ENCODE data around the gene CIRBP. TPM values are rescaled to one million over a fixed set of nuclear protein-coding genes. Genes with fewer than 3 reads are reported as not detected.

Gene CIRBP
- total and polyA plus RNA-seq, 9 of the 15 experiments (the other 6 are each of a cell fraction or from before 2014, with no cell fraction given): 20.5 to 327 (median 176) TPM

DNA sequence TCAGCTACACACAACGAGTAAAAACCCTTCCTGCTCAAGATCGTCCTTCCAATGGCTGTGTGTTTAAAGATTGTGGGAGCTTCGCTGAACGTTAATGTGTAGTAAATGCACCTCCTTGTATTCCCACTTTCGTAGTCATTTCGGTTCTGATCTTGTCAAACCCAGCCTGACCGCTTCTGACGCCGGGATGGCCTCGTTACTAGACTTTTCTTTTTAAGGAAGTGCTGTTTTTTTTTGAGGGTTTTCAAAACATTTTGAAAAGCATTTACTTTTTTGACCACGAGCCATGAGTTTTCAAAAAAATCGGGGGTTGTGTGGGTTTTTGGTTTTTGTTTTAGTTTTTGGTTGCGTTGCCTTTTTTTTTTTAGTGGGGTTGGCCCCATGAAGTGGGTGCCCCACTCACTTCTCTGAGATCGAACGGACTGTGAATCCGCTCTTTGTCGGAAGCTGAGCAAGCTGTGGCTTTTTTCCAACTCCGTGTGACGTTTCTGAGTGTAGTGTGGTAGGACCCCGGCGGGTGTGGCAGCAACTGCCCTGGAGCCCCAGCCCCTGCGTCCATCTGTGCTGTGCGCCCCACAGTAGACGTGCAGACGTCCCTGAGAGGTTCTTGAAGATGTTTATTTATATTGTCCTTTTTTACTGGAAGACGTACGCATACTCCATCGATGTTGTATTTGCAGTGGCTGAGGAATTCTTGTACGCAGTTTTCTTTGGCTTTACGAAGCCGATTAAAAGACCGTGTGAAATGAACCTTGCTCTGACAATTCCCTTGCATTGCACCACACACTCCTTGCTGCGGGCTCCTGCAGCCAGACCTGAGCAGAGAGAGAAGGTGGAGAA, 3.5 kb downstream of the CIRBP start (continued):
- TF ChIP-seq, protein P1, sequence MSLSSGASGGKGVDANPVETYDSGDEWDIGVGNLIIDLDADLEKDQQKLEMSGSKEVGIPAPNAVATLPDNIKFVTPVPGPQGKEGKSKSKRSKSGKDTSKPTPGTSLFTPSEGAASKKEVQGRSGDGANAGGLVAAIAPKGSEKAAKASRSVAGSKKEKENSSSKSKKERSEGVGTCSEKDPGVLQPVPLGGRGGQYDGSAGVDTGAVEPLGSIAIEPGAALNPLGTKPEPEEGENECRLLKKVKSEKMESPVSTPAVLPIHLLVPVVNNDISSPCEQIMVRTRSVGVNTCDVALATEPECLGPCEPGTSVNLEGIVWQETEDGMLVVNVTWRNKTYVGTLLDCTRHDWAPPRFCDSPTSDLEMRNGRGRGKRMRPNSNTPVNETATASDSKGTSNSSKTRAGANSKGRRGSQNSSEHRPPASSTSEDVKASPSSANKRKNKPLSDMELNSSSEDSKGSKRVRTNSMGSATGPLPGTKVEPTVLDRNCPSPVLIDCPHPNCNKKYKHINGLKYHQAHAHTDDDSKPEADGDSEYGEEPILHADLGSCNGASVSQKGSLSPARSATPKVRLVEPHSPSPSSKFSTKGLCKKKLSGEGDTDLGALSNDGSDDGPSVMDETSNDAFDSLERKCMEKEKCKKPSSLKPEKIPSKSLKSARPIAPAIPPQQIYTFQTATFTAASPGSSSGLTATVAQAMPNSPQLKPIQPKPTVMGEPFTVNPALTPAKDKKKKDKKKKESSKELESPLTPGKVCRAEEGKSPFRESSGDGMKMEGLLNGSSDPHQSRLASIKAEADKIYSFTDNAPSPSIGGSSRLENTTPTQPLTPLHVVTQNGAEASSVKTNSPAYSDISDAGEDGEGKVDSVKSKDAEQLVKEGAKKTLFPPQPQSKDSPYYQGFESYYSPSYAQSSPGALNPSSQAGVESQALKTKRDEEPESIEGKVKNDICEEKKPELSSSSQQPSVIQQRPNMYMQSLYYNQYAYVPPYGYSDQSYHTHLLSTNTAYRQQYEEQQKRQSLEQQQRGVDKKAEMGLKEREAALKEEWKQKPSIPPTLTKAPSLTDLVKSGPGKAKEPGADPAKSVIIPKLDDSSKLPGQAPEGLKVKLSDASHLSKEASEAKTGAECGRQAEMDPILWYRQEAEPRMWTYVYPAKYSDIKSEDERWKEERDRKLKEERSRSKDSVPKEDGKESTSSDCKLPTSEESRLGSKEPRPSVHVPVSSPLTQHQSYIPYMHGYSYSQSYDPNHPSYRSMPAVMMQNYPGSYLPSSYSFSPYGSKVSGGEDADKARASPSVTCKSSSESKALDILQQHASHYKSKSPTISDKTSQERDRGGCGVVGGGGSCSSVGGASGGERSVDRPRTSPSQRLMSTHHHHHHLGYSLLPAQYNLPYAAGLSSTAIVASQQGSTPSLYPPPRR (CRISPR knock-in tag; IDR thresholded peaks at IDR 0.05; ENCODE audit: borderline replicate concordance): no peak
- TF ChIP-seq, protein P2, sequence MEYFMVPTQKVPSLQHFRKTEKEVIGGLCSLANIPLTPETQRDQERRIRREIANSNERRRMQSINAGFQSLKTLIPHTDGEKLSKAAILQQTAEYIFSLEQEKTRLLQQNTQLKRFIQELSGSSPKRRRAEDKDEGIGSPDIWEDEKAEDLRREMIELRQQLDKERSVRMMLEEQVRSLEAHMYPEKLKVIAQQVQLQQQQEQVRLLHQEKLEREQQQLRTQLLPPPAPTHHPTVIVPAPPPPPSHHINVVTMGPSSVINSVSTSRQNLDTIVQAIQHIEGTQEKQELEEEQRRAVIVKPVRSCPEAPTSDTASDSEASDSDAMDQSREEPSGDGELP (CRISPR knock-in tag; IDR thresholded peaks at IDR 0.05; ENCODE audit: borderline replicate concordance): peak; percentile 33; the same call in 1 of the 2 replicates
- TF ChIP-seq CAMTA2 (CRISPR knock-in tag; conservative IDR thresholded peaks at IDR 0.05): no peak
- peak; percentile 7; the same call in 1 of the 2 replicates for TF ChIP-seq FOSL1 (tag; conservative IDR thresholded peaks at IDR 0.05)
- TF ChIP-seq SP1 (CRISPR knock-in tag; IDR thresholded peaks at IDR 0.05): no peak
- TF ChIP-seq, protein P3, sequence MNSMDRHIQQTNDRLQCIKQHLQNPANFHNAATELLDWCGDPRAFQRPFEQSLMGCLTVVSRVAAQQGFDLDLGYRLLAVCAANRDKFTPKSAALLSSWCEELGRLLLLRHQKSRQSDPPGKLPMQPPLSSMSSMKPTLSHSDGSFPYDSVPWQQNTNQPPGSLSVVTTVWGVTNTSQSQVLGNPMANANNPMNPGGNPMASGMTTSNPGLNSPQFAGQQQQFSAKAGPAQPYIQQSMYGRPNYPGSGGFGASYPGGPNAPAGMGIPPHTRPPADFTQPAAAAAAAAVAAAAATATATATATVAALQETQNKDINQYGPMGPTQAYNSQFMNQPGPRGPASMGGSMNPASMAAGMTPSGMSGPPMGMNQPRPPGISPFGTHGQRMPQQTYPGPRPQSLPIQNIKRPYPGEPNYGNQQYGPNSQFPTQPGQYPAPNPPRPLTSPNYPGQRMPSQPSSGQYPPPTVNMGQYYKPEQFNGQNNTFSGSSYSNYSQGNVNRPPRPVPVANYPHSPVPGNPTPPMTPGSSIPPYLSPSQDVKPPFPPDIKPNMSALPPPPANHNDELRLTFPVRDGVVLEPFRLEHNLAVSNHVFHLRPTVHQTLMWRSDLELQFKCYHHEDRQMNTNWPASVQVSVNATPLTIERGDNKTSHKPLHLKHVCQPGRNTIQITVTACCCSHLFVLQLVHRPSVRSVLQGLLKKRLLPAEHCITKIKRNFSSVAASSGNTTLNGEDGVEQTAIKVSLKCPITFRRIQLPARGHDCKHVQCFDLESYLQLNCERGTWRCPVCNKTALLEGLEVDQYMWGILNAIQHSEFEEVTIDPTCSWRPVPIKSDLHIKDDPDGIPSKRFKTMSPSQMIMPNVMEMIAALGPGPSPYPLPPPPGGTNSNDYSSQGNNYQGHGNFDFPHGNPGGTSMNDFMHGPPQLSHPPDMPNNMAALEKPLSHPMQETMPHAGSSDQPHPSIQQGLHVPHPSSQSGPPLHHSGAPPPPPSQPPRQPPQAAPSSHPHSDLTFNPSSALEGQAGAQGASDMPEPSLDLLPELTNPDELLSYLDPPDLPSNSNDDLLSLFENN (IDR thresholded peaks at IDR 0.05; ENCODE audit: low read depth in 2 of 2, low read length in 2 of 2): 0 out of 4 replicates have a peak, but pooled peaks of 1 of the 2 experiments have one; percentile 16
- TF ChIP-seq, protein P4, sequence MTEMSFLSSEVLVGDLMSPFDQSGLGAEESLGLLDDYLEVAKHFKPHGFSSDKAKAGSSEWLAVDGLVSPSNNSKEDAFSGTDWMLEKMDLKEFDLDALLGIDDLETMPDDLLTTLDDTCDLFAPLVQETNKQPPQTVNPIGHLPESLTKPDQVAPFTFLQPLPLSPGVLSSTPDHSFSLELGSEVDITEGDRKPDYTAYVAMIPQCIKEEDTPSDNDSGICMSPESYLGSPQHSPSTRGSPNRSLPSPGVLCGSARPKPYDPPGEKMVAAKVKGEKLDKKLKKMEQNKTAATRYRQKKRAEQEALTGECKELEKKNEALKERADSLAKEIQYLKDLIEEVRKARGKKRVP (CRISPR knock-in tag; IDR thresholded peaks at IDR 0.05): no peak
- TF ChIP-seq, protein P5, sequence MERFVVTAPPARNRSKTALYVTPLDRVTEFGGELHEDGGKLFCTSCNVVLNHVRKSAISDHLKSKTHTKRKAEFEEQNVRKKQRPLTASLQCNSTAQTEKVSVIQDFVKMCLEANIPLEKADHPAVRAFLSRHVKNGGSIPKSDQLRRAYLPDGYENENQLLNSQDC (CRISPR knock-in tag; IDR thresholded peaks at IDR 0.05): no peak
- peak; percentile 39 for TF ChIP-seq ASH1L (IDR thresholded peaks at IDR 0.05; ENCODE audit: borderline replicate concordance, low read depth, partially characterized antibody)
- no peak for TF ChIP-seq JUND (IDR thresholded peaks at IDR 0.05; ENCODE audit: borderline replicate concordance, low read depth, low read length)
- 0 out of 3 replicates have a peak, but pooled peaks have one; percentile 14 for TF ChIP-seq JUND (tag; IDR thresholded peaks at IDR 0.05; ENCODE audit: borderline replicate concordance, low read depth, low read length)
- no peak for TF ChIP-seq SREBF1 (IDR thresholded peaks at IDR 0.05; ENCODE audit: borderline replicate concordance, low read depth, low read length)
- no peak for TF ChIP-seq DDX20 (tag; IDR thresholded peaks at IDR 0.05; ENCODE audit: low read depth)
- no peak for TF ChIP-seq ZBTB7A (IDR thresholded peaks at IDR 0.05; ENCODE audit: borderline replicate concordance, control insufficient read depth, low read depth, low read length)
- no peak for TF ChIP-seq RUNX1 (IDR thresholded peaks at IDR 0.05; ENCODE audit: low read depth)
- no peak for TF ChIP-seq RNF2 (IDR thresholded peaks at IDR 0.05)

All from K562 (cell line).